GM04504 (cell line): ENCODE measurements around the gene C1orf122.

Experiments
- DNase-seq: peaks from one replicate; pipeline ENCODE4 v3.0.0-alpha.2; 2012; ENCODE audit warnings: low read depth

C1orf122 gene

GRCh38 chr1:37797750-37798345, 9.7 kb upstream of the C1orf122 start:
- DNase-seq: no peak

GRCh38 chr1:37802439-37802838, 5.2 kb upstream of the C1orf122 start:
- DNase-seq: no peak

- DNase-seq: no peak
These were observed 403 bp upstream of the C1orf122 start for GRCh38 chr1:37807220-37807554.

- DNase-seq: peak; percentile 60
These were observed 1.1 kb downstream of the C1orf122 start for GRCh38 chr1:37808369-37809319.

- no peak for DNase-seq
These were observed 2.4 kb downstream of the C1orf122 start for GRCh38 chr1:37809942-37810341.

- DNase-seq: peak; percentile 56
These were observed 3.6 kb downstream of the C1orf122 start for GRCh38 chr1:37811027-37811655.

GRCh38 chr1:37813529-37814145, 6.0 kb downstream of the C1orf122 start:
- no peak for DNase-seq

- DNase-seq: no peak
These were observed 6.7 kb downstream of the C1orf122 start for GRCh38 chr1:37814252-37814651.

GRCh38 chr1:37817481-37817880, 9.9 kb downstream of the C1orf122 start:
- DNase-seq: no peak

- no peak for DNase-seq
These were observed 13.9 kb downstream of the C1orf122 start for GRCh38 chr1:37821481-37821880.

- DNase-seq: no peak
These were observed 15.6 kb downstream of the C1orf122 start for GRCh38 chr1:37822906-37823815.

- DNase-seq: no peak
These were observed 16.4 kb downstream of the C1orf122 start for GRCh38 chr1:37824001-37824400.

- DNase-seq: no peak
These were observed 17.9 kb downstream of the C1orf122 start for GRCh38 chr1:37825506-37825905.

GRCh38 chr1:37828410-37829074, 21.0 kb downstream of the C1orf122 start:
- no peak for DNase-seq

- DNase-seq: no peak
These were observed 23.5 kb downstream of the C1orf122 start for GRCh38 chr1:37831109-37831508.

- DNase-seq: no peak
These were observed 24.2 kb downstream of the C1orf122 start for GRCh38 chr1:37831809-37832208.

GRCh38 chr1:37836788-37837187, 29.2 kb downstream of the C1orf122 start:
- DNase-seq: no peak

- no peak for DNase-seq
These were observed 32.1 kb downstream of the C1orf122 start for GRCh38 chr1:37839676-37840075.

- DNase-seq: no peak
These were observed 33.1 kb downstream of the C1orf122 start for GRCh38 chr1:37840711-37841110.

GRCh38 chr1:37841652-37842051, 34.1 kb downstream of the C1orf122 start:
- DNase-seq: no peak

GRCh38 chr1:37844536-37844935, 36.9 kb downstream of the C1orf122 start:
- DNase-seq: no peak
